Fibroblast of villous mesenchyme (primary cell): Measurements from ENCODE around the gene SKOR2. TPM values are rescaled to one million over a fixed set of nuclear protein-coding genes. Genes with fewer than 3 reads are reported as not detected.
"Not testable (repeated sequence)": the region's sequence is repeated elsewhere in the genome, so short reads cannot be mapped to it uniquely, and the experiment has no call there.

ENCODE experiments used
- DNase-seq: peaks from one replicate; pipeline ENCODE4 v3.0.0-alpha.2; 2010; ENCODE audit warnings: low read depth
- H3K4me3 ChIP-seq: 2 replicates; pipeline ENCODE4 v1.5.1; 2011; ENCODE audit warnings: low read depth, mild to moderate bottlenecking, low read length
- total RNA-seq: library from RNA; depleted of rRNA; stranded (reverse); fragments of >200 nt; gene quantifications from 2 replicates; pipeline ENCODE4 v1.2.3, GENCODE V29; 2012
- TF ChIP-seq, protein P1 (sequence below): IDR thresholded peaks from 2 replicates; pipeline ENCODE4 v1.5.1; 2012; ENCODE audit warnings: low read depth, mild to moderate bottlenecking, low read length; ENCODE audit not compliant: insufficient read depth

Gene SKOR2
- total RNA-seq, 1 donor: not detected

DNA sequence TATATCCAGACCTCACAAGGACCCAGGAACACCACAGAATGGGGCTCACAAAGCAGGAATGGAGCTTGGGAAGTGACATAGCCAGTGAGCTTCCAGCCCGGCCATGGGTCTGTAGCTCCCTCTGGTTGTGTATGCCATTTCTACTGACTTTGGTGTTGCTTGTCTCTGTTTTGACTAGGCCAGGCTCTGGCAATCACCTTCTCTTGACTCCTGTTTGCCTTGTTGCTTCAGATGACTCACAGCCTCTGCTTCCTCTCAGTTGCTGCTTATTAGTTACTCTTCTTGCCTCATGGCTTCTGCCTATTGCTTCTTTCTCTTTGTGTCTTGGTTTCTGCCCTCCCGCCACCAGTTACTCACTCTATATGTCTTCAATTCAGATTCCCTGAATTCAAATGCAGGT is 59.5 kb downstream of the SKOR2 start:
- peak; percentile 43 for DNase-seq
- TF ChIP-seq, protein P1, sequence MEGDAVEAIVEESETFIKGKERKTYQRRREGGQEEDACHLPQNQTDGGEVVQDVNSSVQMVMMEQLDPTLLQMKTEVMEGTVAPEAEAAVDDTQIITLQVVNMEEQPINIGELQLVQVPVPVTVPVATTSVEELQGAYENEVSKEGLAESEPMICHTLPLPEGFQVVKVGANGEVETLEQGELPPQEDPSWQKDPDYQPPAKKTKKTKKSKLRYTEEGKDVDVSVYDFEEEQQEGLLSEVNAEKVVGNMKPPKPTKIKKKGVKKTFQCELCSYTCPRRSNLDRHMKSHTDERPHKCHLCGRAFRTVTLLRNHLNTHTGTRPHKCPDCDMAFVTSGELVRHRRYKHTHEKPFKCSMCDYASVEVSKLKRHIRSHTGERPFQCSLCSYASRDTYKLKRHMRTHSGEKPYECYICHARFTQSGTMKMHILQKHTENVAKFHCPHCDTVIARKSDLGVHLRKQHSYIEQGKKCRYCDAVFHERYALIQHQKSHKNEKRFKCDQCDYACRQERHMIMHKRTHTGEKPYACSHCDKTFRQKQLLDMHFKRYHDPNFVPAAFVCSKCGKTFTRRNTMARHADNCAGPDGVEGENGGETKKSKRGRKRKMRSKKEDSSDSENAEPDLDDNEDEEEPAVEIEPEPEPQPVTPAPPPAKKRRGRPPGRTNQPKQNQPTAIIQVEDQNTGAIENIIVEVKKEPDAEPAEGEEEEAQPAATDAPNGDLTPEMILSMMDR: no peak

DNA sequence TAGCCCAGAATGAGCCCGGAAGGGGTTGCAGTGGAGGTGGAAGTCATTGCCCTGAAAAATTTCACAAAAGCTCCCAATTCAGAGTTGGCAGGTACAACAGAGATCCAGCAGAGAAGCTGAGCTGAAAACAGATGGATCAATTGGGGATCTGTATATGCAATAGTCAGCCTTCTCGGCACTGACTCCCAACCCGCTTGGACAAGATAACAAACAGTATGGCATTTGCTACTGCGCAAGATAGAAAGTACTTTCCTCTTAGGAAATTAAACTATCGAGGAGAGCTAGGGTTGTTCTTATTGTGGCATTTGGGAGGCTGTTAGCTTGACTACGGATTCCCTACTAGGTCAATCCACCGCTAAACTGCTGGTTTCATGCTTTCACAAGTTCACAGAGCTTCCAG is 63.7 kb downstream of the SKOR2 start:
- TF ChIP-seq, protein P1: no peak
- no peak overlapping the region for H3K4me3 ChIP-seq
- no peak for DNase-seq

More for the DNA sequence above, 59.5 kb downstream of the SKOR2 start:
- no peak overlapping the region for H3K4me3 ChIP-seq

GRCh38 chr18:47184419-47185050 is 66.9 kb downstream of the SKOR2 start:
- DNase-seq: peak; percentile 63
- TF ChIP-seq, protein P1: no peak
- no peak overlapping the region for H3K4me3 ChIP-seq

- H3K4me3 ChIP-seq, DNase-seq: not testable (repeated sequence)
Observed at GRCh38 chr18:47182156-47182555, 69.3 kb downstream of the SKOR2 start.

GRCh38 chr18:47180765-47181164 is 70.7 kb downstream of the SKOR2 start:
- no peak overlapping the region for H3K4me3 ChIP-seq
- TF ChIP-seq, protein P1: no peak
- DNase-seq: no peak

GRCh38 chr18:47179520-47179919 is 71.9 kb downstream of the SKOR2 start:
- TF ChIP-seq, protein P1: no peak
- no peak for DNase-seq
- H3K4me3 ChIP-seq: no peak overlapping the region

- TF ChIP-seq, protein P1: peak; percentile 7
- peak within 1 kb of the TSS; percentile 93 for H3K4me3 ChIP-seq
- peak; percentile 95 for DNase-seq
Observed at GRCh38 chr18:47175898-47176575, 75.4 kb downstream of the SKOR2 start, which contains the start of gene IER3IP1. TSS of gene IER3IP1 (minus strand) at chr18:47176364. CDS start at chr18:47176277, 87 bp downstream.
